ENCODE results near the gene CLRN3.

The CLRN3 gene

GRCh38 chr10:127863231-127863825, 29.4 kb downstream of the CLRN3 start:
- no peak for DNase-seq (ENCODE audit: low read depth)
- TF ChIP-seq, protein P1, sequence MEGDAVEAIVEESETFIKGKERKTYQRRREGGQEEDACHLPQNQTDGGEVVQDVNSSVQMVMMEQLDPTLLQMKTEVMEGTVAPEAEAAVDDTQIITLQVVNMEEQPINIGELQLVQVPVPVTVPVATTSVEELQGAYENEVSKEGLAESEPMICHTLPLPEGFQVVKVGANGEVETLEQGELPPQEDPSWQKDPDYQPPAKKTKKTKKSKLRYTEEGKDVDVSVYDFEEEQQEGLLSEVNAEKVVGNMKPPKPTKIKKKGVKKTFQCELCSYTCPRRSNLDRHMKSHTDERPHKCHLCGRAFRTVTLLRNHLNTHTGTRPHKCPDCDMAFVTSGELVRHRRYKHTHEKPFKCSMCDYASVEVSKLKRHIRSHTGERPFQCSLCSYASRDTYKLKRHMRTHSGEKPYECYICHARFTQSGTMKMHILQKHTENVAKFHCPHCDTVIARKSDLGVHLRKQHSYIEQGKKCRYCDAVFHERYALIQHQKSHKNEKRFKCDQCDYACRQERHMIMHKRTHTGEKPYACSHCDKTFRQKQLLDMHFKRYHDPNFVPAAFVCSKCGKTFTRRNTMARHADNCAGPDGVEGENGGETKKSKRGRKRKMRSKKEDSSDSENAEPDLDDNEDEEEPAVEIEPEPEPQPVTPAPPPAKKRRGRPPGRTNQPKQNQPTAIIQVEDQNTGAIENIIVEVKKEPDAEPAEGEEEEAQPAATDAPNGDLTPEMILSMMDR (IDR thresholded peaks at IDR 0.05; ENCODE audit: low read depth, low read length, missing control alignments) = no peak
- in situ Hi-C loops (cut with HindIII; ENCODE audit: low sequenced_read_pairs) = no loop called here
- no peak overlapping the region for H3K4me3 ChIP-seq (ENCODE audit: low read depth, low read length)

GRCh38 chr10:127860592-127860991, 32.1 kb downstream of the CLRN3 start:
- DNase-seq (ENCODE audit: low read depth) = no peak
- H3K4me3 ChIP-seq (ENCODE audit: low read depth, low read length) = no peak overlapping the region
- TF ChIP-seq, protein P1 (IDR thresholded peaks at IDR 0.05; ENCODE audit: low read depth, low read length, missing control alignments) = no peak
- in situ Hi-C loops (cut with HindIII; ENCODE audit: low sequenced_read_pairs) = no loop called here

DNA sequence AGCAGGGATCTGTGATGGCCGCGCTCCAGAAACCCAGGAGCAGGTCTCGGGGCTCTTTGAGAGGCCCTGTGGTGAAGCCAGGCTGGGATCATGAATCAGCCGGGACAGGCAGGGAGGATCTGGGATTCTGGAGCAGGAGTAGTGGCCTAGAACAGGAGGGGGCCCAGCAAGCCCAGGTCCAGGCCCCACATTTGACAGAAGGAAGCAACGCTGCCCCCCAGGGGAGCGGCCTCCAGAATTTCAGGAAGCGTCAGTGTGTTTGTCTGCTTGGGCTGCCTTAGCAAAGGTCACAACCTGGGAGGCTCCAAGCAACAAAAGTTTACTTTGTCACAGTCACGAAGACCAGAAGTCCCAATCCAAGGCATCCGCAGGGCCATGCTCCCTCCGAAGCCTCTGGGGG, 36.8 kb downstream of the CLRN3 start:
- TF ChIP-seq, protein P1 (IDR thresholded peaks at IDR 0.05; ENCODE audit: low read depth, low read length, missing control alignments) = no peak
- no peak overlapping the region for H3K4me3 ChIP-seq (ENCODE audit: low read depth, low read length)
- in situ Hi-C loops (cut with HindIII; ENCODE audit: low sequenced_read_pairs) = no loop called here
- no peak for DNase-seq (ENCODE audit: low read depth)

DNA sequence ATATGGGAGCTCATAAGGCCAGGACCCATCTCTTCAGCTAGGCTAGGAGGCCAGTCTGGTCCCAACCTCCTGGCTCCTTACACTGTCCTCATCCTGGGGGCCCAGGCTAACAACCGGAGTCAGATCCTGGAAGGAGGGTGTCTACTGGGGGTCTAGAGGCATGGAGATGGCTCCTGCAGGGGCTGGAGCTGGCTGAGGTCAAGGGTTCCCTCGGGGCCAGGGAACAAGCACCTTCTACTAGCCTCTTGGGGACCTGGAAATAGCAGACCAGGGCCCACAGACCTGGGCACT, 37.2 kb downstream of the CLRN3 start:
- TF ChIP-seq, protein P1 (IDR thresholded peaks at IDR 0.05; ENCODE audit: low read depth, low read length, missing control alignments) = no peak
- in situ Hi-C loops (cut with HindIII; ENCODE audit: low sequenced_read_pairs) = no loop called here
- H3K4me3 ChIP-seq (ENCODE audit: low read depth, low read length) = no peak overlapping the region
- no peak for DNase-seq (ENCODE audit: low read depth)

DNA sequence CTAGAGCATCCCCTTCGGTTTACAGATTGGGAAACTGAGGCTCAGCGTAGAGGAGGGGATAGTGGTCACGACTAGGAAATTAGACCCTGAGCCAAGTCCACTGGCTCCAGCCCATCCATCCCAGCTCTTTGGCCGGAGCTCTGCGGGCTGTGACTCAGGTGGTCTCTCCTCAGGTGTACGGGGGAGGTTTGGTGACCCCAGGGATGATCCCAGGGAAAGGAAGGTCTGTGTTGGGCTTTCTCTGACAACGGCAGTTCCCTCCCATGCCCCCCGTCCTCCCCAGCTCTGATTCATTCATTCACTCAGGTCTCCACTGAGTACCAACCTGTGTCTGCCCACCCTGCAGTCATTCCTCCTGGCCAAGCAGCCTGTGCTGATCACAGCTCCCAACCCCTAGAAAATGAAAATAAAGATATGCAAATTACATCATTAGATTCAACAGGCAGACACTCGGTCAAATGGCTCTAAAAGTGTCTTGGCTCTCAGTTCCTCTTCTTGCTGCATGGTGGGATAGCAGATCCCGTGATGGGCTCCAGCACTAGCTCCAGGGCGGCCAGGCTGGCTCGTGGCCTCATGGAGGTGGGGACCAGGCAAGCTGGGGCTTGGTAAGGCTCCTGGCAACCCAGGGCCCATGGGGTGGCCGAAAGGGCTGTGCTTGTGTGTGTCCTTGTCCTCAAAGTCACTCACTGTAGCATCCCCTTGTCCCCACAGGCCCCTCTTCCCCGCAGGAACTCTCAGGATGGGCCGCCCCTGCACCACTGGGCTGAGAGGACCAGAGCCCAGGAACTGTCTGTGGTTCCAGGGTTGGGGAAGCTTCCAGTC, 37.8 kb downstream of the CLRN3 start:
- in situ Hi-C loops (cut with HindIII; ENCODE audit: low sequenced_read_pairs) = no loop called here
- TF ChIP-seq, protein P1 (IDR thresholded peaks at IDR 0.05; ENCODE audit: low read depth, low read length, missing control alignments) = no peak
- no peak overlapping the region for H3K4me3 ChIP-seq (ENCODE audit: low read depth, low read length)
- DNase-seq (ENCODE audit: low read depth) = no peak

DNA sequence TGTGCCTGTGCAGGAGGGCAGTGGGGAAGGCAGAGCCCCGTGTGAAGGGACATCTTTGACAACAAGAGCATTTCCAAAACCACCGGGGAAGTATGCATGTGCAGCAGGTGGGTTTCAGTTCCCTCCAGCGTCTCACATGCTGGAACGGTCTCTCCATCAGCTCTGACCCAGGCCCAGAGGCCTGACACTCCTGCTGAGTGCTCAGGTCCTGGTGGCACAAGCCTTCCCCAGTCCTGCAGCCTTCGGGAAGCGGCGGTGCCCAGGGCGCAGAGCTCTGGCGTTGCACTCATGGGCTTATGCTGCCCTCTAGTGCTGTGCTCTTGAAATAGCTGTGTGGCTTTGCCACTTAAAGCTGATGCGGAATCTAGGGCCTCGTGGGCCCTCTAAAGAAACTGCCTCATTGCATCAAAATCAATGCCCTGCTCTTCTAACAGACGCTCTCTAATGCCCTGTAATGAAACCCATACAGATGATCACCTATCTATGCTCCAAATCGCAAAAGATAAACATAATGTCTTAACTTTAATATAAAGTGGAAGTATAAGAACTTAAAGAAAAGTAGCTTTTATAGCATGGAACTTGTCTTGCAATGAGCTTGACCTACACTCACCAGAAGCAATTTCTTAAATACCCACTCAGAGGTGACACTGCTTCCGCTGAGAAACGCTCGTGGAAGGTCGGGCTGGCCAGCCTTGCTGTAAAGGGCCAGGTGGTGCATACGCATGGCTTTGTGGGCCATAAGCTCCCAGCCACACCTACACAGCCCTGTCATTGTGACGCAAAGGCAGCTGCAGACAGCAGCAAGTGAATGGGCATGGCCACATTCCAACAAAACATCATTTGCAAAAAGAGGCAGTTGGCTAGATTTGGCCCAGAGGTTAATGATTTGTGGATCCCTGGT, 38.6 kb downstream of the CLRN3 start:
- in situ Hi-C loops (cut with HindIII; ENCODE audit: low sequenced_read_pairs) = no loop called here
- peak; percentile 31 for DNase-seq (ENCODE audit: low read depth)
- TF ChIP-seq, protein P1 (IDR thresholded peaks at IDR 0.05; ENCODE audit: low read depth, low read length, missing control alignments) = peak; percentile 80

More for the DNA sequence above, 38.6 kb downstream of the CLRN3 start:
- H3K4me3 ChIP-seq (ENCODE audit: low read depth, low read length) = no peak overlapping the region
